ENCODE measurements around the gene SEMA4C. TPM values are rescaled to one million over a fixed set of nuclear protein-coding genes. Genes with fewer than 3 reads are reported as not detected.

SEMA4C gene
- polyA plus RNA-seq, 1 of the 3 experiments (the other 2 are of a cell fraction), result 34.8 TPM

- DNase-seq, result no peak
- ChIA-PET CTCF (interaction anchor here (1.6 kb wide), 1 partner anchor 21 kb away, joined by 5 read pairs; no protein-coding TSS in a partner anchor), POLR2A (no interaction called here)
- H3K4me3 ChIP-seq (ENCODE audit: low read depth in 2 of 2, low read length in 1 of 2), result no peak overlapping the region
- H3K9me2 ChIP-seq, result no peaks in the 10 kb centered on the region
- no peak overlapping the region for H3K9ac ChIP-seq
- H3K4me2 ChIP-seq, result no peak overlapping the region
- peaks cover 7% of the 10 kb centered on the region for H3F3A ChIP-seq (replicated peaks; ENCODE audit: insufficient read depth)
- 0 out of 2 replicates have a peak, but pooled peaks cover 7% of the 10 kb centered on the region for H4K20me1 ChIP-seq (ENCODE audit: insufficient read depth)
- no peaks in the 10 kb centered on the region for H3K9me3 ChIP-seq
- H2AFZ ChIP-seq (ENCODE audit: low read depth), result no peak overlapping the region
- no peak overlapping the region for H3K27ac ChIP-seq (ENCODE audit: low read depth in 2 of 2, low read length in 1 of 2)
- no peaks in the 10 kb centered on the region for H3K27me3 ChIP-seq (ENCODE audit: insufficient read depth)
- H3K4me1 ChIP-seq (ENCODE audit: control insufficient read depth in 1 of 2, insufficient read depth in 2 of 2, low read depth in 1 of 2, low read length in 1 of 2), result peaks cover 0 to 3% of the 10 kb centered on the region in 2 experiments; a peak in 1 of 4 replicates
- WGBS (ENCODE audit: low lambda C conversion rate), result 97% methylated on average over 14 of the region's 14 CpGs
- no peaks in the 10 kb centered on the region for H3K79me2 ChIP-seq (ENCODE audit: insufficient read depth)
- TF ChIP-seq, protein P1, sequence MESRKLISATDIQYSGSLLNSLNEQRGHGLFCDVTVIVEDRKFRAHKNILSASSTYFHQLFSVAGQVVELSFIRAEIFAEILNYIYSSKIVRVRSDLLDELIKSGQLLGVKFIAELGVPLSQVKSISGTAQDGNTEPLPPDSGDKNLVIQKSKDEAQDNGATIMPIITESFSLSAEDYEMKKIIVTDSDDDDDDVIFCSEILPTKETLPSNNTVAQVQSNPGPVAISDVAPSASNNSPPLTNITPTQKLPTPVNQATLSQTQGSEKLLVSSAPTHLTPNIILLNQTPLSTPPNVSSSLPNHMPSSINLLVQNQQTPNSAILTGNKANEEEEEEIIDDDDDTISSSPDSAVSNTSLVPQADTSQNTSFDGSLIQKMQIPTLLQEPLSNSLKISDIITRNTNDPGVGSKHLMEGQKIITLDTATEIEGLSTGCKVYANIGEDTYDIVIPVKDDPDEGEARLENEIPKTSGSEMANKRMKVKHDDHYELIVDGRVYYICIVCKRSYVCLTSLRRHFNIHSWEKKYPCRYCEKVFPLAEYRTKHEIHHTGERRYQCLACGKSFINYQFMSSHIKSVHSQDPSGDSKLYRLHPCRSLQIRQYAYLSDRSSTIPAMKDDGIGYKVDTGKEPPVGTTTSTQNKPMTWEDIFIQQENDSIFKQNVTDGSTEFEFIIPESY (IDR thresholded peaks at IDR 0.05; ENCODE audit: borderline replicate concordance, low read depth), result no peak
- no peak for TF ChIP-seq TAF1 (IDR thresholded peaks at IDR 0.05; ENCODE audit: borderline replicate concordance, low read depth, low read length)
- no peak for TF ChIP-seq GABPA (IDR thresholded peaks at IDR 0.05; ENCODE audit: low read depth)
- TF ChIP-seq FOSL2 (IDR thresholded peaks at IDR 0.05; ENCODE audit: borderline replicate concordance, low read depth), result no peak
- TF ChIP-seq RXRA (IDR thresholded peaks at IDR 0.05; ENCODE audit: borderline replicate concordance, low read depth), result no peak
- no peak for TF ChIP-seq NRF1 (IDR thresholded peaks at IDR 0.05; ENCODE audit: low read depth, low read length)
- TF ChIP-seq NFIC (IDR thresholded peaks at IDR 0.05; ENCODE audit: borderline replicate concordance), result no peak
- no peak for TF ChIP-seq MEF2A (IDR thresholded peaks at IDR 0.05; ENCODE audit: borderline replicate concordance, low read depth)
- TF ChIP-seq RFX5 (IDR thresholded peaks at IDR 0.05; ENCODE audit: low read length), result no peak
- peaks cover 8 to 53% of the 10 kb centered on the region in 2 experiments for H3K36me3 ChIP-seq (replicated peaks in 1 of 2; ENCODE audit: control insufficient read depth in 1 of 2, insufficient read depth in 2 of 2, low read length in 1 of 2)
These were observed 41.4 kb downstream of the SEMA4C start for GRCh38 chr2:96828436-96828835.

DNA sequence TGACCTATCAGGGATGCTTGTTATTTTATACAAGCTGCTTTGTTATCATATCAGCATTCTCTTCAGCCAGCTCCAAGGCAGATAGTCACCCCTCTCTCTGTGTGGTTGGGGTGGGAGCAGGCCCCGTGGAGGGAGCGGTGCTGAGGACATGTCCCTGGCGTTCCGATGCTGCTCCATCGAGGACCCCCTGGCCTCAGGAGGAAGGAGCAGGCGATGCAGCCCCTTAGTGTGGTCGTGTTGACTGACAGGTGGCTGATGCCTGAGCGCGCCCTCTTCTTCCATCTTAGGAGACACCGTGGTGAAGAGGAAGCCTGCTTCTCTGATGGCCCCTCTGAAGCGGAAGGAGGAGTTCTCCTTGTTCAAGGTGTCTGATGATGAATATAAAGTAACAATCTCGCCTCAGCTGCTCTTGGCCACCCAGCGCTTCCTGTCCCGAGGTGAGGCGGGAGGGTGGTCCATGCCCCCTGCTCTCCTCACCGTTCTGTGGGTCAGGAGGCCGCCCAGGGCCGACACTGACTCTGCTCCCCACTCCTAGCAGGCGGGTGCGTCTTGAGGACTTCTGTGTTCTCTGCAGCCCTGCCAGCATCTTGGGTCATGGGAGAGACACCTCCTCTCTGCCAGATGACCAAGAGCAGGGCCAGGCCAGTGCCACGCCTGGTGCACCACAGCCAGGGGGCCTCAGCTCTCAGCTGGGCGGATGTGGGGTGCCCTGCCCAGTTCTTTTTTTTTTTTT is 43.2 kb downstream of the SEMA4C start:
- H3K79me2 ChIP-seq (ENCODE audit: insufficient read depth), result no peaks in the 10 kb centered on the region
- H3K9ac ChIP-seq, result no peak overlapping the region
- no peak overlapping the region for H3K4me3 ChIP-seq (ENCODE audit: low read depth in 2 of 2, low read length in 1 of 2)
- DNase-seq, result no peak
- ChIA-PET CTCF (interaction anchor here (1.3 to 1.6 kb wide), 2 partner anchors 23 to 125 kb away, joined by 3 to 5 read pairs; no protein-coding TSS in a partner anchor), POLR2A (no interaction called here)
- peaks cover 7% of the 10 kb centered on the region for H3F3A ChIP-seq (replicated peaks; ENCODE audit: insufficient read depth)
- H3K9me3 ChIP-seq, result no peaks in the 10 kb centered on the region
- no peaks in the 10 kb centered on the region for H3K9me2 ChIP-seq
- H3K36me3 ChIP-seq (replicated peaks in 1 of 2; ENCODE audit: control insufficient read depth in 1 of 2, insufficient read depth in 2 of 2, low read length in 1 of 2), result peaks cover 8 to 41% of the 10 kb centered on the region in 2 experiments
- no peak overlapping the region for H3K4me2 ChIP-seq
- WGBS (ENCODE audit: low lambda C conversion rate), result 93% methylated on average over 13 of the region's 22 CpGs
- H3K4me1 ChIP-seq (ENCODE audit: control insufficient read depth in 1 of 2, insufficient read depth in 2 of 2, low read depth in 1 of 2, low read length in 1 of 2), result peaks cover 0 to 10% of the 10 kb centered on the region in 2 experiments; a peak in 1 of 4 replicates
- no peak overlapping the region for H3K27ac ChIP-seq (ENCODE audit: low read depth in 2 of 2, low read length in 1 of 2)
- no peak overlapping the region for H2AFZ ChIP-seq (ENCODE audit: low read depth)
- no peaks in the 10 kb centered on the region for H3K27me3 ChIP-seq (ENCODE audit: insufficient read depth)
- H4K20me1 ChIP-seq (ENCODE audit: insufficient read depth), result 0 out of 2 replicates have a peak, but pooled peaks cover 7% of the 10 kb centered on the region
- no peak for TF ChIP-seq MAX (IDR thresholded peaks at IDR 0.05; ENCODE audit: low read depth)
- no peak for TF ChIP-seq TAF1 (IDR thresholded peaks at IDR 0.05; ENCODE audit: borderline replicate concordance, low read depth, low read length)
- TF ChIP-seq RXRA (IDR thresholded peaks at IDR 0.05; ENCODE audit: borderline replicate concordance, low read depth), result no peak
- no peak for TF ChIP-seq NRF1 (IDR thresholded peaks at IDR 0.05; ENCODE audit: low read depth, low read length)
- no peak for TF ChIP-seq EP300 (IDR thresholded peaks at IDR 0.05; ENCODE audit: borderline replicate concordance in 1 of 2, low read depth in 1 of 2, low read length in 1 of 2)
- TF ChIP-seq PBX3 (IDR thresholded peaks at IDR 0.05), result no peak
- no peak for TF ChIP-seq SIN3A (IDR thresholded peaks at IDR 0.05; ENCODE audit: borderline replicate concordance, low read depth, low read length)

Measured in SK-N-SH (cell line).